IPS DF 4.7 (cell line): ENCODE results near the gene LCP2.

Source experiments
- DNase-seq: peaks from one replicate; pipeline ENCODE4 v3.0.0-alpha.2; 2013; ENCODE audit warnings: low spot score; ENCODE audit errors: extremely low read depth

Gene LCP2

DNA sequence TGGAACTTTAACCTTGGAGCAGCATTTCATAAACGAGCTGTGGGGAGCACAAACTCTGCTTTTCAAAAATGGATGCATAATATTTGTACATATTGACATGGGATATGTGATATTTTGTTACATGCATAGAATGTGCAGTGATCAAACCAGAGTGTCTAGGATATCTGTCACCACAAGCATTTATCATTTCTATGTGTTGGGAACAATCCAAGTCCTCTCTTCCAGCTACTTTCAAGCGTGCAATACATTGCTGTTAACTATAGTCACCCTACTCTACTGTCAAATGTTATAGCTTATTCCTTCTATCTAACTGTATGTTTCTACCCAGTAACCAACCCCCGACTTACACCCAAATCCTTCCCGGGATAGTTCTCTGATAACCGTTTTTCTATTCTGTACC, 79.7 kb downstream of the LCP2 start:
- no peak for DNase-seq

DNA sequence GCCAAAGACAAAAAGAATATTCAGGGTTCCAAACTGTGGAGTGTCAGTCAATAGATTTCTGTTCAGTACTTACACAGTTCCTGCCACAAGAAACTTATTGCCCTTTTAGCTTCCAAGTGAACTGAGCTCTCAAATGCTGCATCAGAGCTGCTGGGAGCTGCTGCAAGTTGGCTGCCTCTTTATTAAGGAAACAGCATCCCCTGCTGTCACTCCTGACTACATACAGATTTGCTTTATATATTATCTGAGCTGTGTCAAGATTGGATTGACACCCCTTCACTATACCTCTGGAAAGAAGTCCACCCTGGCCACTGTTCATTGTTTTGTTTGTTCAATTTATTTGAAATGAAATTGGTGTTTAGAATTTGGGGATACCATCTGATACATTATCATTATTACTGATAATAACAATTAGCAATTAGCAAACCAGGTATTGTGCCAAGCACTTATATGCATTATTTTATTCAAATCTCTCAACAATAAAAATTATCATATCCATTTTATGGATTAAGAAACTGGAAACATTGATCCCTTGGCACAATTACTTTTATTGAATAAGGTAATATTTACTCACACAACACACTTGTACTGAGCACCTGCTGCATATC, 81.2 kb downstream of the LCP2 start:
- no peak for DNase-seq

DNA sequence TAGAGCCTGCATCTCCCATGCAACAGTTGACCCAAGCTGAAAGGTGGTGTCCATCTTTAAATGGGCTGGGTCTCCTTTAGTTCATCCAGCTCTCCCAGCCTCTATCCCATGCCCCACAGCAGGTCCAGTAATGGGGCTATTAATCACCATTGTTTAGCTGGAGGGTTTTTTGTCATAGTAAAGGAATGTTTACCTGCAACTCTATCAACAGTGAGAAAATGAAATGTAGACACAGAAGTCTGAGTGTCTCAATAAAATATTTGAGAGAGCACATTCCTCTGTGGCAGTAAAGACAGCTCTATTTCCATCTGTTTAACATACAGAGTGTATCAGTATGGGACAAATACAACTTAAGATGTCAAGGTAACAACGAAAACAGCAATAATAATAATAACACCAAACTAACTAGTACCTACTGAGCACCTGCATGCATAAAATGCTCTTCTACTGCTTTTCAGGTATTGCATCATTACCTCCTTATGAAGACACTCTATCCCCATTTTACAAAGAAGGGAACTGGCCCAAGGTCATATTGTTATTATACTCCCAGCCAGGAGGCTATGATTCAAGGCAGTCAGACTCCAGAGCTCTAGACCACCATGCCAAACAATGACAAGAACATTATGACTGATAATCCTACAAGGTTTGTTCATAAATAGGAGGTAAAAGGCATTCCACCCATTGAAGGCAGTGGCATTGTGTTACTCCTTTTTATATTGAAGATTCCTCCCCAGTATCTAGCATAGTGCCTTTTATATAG, 85.8 kb downstream of the LCP2 start:
- DNase-seq: no peak

DNA sequence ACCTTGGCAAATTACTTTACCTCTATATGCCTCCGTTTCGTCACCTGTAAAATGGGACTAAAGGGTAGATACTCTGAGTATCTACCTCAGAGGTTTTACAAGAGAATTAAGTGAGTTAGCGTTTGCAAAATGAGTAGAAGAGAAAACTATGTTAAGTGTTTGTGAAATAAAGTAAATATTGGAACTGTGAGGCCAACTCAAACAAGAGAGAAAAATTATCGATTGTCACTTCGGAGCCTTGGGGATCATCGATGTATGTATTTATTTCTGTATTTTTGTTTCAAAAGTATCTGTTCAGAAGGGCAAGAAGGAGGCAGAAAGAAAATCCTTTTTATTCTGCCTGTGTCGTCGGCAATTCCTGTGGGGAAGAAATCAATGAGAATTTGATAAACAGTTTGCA, 90.6 kb downstream of the LCP2 start:
- no peak for DNase-seq

DNA sequence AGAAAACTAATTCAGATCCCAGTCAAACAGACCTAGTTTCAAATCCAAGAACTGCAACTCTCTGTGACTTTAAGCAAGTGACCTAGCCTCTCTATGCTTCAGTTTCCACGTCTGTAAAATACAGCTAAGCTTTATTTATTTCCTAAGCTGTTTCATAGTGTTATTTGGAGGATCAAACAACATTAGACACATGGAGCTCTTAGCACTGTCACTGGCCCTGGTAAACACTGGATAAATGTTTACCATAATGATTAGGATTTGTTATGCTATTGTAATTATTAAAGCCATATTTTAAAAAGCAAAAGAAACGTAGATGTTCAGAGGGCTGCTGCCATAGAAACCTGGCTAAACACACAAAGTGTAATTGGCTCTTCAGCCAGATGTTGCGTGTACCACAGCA, 91.4 kb downstream of the LCP2 start:
- no peak for DNase-seq

DNA sequence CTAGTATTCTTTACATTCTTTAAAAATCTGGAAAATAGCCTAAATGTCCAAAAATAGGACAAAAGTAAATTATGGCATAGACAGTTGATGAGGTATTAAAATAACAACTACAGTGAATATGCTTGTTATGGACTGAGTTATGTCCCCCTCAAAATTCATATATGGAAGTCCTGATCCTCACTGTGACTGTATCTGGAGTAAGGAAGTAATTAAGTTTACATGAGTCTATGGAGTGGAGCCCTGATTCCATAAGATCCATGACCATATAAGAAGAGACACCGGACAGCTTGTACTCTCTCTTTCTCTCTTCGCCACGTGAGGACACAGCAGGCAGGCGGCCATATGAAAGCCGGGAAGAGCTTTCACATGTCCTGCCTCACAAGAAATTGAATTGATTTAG, 93.4 kb downstream of the LCP2 start:
- DNase-seq: no peak

DNA sequence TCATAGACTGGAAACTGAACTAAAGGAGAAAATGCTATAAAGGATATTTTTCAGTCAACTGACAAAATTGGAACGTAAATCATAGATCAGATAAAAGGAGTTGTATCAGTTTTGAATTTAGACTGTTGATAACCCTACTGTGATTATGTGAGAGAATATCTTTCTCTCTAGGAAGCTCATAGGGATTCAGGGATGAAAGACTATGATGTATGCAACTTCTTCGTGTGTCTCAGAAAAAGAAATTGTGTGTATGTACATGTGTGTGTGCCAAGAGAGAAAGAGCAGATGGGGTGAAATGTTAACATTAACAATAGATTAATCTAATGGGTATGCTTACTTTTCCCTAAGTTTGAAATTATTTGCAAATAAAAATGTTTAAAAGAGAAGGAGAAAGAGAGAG, 95.5 kb downstream of the LCP2 start:
- no peak for DNase-seq

DNA sequence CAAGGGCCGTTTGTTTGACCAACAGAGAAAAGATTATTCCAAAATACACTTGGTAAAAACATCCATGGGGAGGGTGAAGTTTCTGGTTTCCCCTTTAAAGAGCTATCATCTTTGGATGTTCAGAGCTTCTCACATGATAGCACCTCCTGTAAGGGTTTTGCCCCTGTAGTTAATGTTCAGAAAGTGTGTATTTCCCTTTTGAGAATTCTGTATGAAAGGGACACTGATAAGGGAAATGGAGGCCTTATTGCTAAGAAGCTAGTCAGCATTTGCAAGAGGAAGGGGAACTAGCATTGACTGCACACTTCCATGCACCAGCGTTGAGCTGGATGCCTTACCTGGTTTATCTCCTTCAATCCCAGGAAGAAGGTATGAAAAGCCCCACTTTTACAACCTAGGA, 96.3 kb downstream of the LCP2 start:
- no peak for DNase-seq

DNA sequence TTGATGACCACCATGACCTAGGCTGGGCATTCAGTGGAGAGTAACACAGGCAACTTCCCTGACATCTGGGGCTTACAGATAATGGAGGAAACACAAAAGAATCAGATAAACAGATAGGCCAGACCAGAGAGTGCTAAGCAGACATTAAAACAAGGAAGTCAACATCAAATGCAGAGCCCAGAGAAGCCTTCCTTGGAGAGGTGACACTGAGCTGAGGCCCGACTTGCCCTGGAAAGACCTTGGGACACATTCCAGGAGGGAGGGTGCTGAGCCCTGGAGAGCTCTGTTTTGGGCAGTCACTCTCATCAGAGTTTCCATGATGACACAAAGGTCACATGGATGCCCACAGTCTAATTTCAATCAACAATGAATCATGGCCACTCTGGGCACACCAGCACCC, 96.7 kb downstream of the LCP2 start:
- no peak for DNase-seq
